NCI-H748 treated with DMSO at 0.1 percent for 48 hours (cell line): ENCODE results near the gene LRRC8C.

Source experiments
- DNase-seq: peaks from one replicate; lab custom pipeline; 2025; lab: John Stamatoyannopoulos, UW

The LRRC8C gene

DNA sequence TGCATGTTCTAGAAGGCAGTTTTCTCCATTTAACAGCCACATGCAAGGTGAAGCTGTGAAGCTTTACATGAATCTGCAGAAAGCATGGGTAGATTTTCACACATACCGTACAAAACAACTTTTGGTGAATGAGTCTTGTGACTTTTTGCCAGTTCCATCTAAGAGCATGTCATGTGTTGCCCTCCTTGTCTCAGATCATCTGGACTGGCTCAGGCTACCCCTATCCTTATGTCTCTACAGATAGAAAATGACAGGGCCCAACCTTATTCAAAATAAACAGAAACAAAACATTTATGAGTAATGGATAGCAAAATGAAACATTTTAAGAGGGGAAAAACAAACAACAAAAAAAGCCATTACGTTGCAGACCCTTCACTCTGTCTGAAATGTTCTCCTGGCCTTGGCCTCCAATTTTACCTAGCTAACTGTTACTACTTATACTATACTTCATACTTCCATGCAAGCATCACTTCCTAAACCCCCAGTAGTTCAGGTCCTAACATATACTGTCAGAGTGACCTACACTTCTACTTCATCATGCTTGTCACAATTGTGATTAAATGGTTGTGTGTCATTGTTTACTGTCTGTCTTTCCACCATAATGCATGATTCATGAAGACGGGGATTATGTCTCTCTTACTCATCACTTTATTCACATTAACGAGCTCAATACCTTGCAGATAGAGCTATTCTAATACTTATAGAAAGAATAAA is 39.0 kb downstream of the LRRC8C start:
- no peak for DNase-seq

GRCh38 chr1:89672489-89673183 is 39.7 kb downstream of the LRRC8C start:
- DNase-seq: no peak

DNA sequence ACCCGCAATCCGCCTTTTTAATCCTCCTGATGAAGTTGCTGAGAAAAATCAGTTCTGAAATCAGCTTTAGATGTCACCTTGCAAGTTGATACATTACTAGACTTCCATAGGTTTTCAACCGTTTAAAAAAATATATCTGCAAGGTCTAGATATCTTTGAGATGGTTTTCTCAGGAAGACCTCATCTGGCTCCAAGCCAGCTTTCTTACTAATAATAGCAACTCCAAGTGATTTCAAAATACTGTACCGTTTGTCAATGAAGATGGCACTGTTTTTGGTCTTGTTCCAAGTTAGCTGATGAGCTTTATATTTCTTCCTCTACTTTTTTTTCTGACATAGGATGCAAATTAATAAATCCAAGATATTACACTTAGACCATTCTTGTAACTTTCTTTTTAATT is 40.3 kb downstream of the LRRC8C start:
- DNase-seq: no peak

- DNase-seq: no peak
Measured at GRCh38 chr1:89675677-89676076, 42.8 kb downstream of the LRRC8C start.

DNA sequence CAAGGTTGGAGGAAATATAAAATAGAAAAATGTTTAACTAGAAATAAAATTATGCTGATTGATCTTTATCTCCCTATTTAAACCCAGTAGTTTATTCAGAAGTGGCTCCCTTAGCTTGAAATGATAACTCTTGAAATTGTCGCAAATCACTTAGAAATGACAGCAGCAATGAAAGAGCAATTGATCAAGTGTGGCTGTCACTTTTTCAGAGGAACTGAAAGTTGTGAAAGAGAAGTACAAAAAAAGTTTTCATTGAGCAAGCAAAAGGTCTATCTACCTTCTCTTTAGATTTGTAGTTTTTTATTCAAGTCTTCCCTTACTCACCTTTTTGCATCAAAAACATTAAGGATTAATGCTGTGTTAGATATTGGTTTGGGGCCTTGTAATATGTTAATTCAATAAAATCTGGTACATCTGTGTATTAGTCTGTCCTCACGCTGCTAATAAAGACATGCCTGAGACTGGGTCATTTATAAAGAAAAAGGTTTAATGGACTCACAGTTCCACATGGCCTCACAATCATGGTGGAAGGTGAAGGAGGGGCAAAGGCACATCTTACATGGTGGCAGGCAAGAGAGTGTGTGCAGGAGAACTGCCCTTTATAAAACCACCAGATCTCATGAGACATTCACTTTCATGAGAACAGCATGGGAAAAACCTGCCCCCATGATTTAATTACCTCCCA is 48.3 kb downstream of the LRRC8C start:
- DNase-seq: no peak

DNA sequence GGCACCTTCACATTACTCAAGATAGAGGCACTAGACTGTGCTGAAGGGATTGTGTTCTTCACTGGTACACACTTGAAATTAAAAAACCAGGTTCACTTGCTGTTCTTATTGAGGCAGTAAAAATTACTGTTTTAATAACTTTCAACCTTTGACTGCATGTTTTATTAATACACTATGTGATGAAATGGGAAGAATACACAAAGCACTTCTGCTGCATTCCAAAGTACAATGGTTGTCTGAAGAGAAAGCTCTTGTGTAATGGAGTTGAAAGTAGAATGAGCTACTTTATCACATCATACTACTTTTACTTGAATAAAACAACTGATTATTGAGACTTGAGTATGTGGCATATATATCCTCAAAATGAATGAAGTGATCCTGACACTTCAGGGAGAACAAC is 49.7 kb downstream of the LRRC8C start:
- DNase-seq: no peak

DNA sequence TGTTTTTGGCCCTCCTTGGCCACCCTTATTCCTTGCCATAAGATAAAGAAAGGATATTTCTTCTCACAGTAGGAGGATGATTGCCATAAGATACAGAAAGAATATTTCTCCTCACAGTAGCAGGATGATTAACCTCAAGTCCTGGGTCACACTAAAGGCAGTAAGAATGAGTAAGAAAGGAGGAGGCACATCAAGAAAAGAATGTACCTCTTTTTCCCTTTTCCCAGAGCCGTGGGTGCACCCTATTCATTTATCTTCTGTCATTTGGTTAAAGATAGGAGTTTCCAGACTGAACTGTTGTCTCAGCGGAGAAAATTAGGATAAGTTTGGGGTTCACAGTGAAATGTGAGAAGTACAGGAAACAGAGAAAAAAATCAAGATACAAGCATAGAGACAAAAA is 52.5 kb downstream of the LRRC8C start:
- DNase-seq: no peak

- DNase-seq: no peak
Measured at GRCh38 chr1:89686520-89686919, 53.6 kb downstream of the LRRC8C start.

DNA sequence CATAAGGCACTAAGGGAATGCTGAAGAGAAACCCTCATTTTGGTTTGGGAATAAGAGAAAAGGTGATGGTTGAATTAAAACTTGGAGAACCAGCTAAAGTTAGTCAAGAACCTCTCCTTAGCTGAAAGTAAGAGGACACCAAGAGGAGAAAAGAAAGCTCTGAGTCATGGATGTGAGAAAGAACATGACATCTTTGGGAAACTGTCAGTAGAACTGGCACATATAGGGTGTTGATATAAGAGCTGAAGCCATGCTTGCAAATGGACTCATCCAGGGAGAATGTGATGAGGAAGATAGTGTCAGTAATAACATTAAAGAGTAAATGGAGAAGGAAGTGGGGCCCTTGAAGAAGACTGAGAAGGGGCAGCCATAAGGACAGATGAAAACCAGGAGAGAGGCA is 54.3 kb downstream of the LRRC8C start:
- no peak for DNase-seq

DNA sequence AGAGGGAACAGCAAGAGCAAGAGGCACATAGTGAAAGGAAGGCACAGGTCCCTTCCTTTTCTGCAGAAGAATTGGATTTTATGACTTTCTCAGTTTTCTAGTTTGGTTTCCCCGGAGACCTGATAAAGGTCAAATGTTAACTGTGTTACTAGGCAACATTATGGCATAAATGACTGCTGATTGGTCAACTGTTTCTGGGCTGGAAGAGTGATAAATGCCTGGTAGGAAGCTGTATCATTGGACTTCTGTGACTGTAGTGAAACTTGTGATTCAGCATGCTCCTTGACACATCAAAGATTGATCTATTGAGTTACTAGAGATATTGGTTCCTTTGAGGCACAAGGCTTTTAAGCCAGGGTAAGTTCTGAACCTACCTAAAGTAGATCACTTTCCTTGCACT is 55.7 kb downstream of the LRRC8C start:
- DNase-seq: no peak

DNA sequence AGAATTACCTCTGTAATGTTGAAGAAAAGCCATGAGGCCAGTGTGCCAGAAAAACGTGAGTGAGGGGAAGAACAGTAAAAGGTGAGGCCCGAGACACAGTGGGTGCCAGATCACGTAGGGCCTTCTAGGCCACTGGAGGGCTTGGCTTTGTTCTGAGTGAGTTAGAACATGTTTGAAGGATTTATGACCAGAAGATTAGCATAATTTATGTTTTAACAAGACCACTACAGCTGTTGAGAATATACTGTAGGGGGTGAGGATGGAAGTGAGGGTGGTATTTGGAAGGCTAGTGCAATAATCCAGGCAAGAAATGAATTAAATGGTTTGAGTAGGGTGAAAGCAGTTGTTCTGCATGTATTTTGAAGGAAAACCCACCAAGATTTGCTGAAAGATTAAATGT is 56.3 kb downstream of the LRRC8C start:
- no peak for DNase-seq

DNA sequence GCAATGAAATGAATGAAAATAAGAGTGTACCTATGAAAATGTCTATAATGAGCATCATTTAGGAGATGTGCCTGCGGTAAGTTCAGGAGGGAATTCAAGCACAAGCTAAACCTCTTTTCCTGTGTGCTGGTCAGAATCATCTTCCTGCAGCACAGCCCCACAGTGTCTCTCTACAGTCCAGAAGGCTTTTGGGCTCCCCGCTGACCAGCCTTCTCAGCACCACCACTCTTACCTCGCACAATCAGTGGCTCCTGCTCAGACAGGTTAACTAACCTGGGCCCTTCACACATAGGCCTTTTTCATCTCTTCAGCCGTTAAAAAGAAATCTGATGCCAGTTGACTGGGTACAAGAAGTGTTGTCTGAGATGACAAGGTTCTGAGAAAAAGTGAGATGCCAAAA is 57.7 kb downstream of the LRRC8C start:
- DNase-seq: no peak

- no peak for DNase-seq
Measured at GRCh38 chr1:89692601-89693521, 59.9 kb downstream of the LRRC8C start.

DNA sequence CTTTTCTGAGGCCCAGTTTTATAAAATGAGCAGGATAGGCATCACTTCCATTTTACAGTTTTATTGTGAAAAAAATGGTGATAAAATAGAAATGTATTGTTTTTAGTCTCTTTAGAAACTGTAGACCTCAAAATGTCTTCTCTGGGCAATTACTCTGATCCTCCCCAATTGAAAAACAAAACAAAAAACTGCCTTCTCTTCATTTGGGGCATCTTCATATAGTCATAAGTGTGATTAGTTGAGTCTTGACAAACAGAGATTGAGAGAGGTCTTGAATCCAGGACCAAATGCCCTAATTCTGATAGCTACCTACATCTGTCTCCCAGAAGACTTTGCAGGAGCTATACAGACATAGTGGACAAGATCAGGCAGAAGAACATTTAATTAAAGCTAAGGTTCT is 62.9 kb downstream of the LRRC8C start:
- DNase-seq: no peak

GRCh38 chr1:89697383-89697782 is 64.5 kb downstream of the LRRC8C start:
- DNase-seq: no peak

GRCh38 chr1:89698020-89698560 is 65.2 kb downstream of the LRRC8C start:
- no peak for DNase-seq

GRCh38 chr1:89698624-89699023 is 65.7 kb downstream of the LRRC8C start:
- DNase-seq: no peak

DNA sequence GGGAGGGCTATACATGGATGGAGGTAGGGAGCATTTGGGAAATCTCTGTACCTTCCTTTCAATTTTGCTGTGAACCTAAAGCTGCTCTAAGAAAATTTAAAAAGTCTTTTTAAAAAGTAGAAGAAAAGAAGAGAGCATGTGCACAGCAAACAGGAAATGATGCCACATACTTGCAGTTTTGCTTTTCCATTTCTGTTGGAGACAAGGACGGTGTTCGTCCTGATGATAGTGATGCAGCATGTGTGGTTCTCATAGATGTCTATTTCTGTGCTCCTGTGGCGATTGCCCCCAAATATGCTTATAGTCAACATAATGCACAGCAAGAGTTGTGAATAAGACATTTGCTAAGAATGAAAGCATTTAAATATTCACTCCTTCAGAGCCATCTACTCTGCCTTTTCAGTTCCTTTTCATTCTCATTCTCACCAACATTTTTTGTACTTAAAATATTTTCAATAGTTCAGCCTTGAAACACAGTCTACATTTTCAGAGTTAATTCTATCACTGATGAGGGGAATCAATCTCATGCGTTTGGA is 66.6 kb downstream of the LRRC8C start:
- no peak for DNase-seq

DNA sequence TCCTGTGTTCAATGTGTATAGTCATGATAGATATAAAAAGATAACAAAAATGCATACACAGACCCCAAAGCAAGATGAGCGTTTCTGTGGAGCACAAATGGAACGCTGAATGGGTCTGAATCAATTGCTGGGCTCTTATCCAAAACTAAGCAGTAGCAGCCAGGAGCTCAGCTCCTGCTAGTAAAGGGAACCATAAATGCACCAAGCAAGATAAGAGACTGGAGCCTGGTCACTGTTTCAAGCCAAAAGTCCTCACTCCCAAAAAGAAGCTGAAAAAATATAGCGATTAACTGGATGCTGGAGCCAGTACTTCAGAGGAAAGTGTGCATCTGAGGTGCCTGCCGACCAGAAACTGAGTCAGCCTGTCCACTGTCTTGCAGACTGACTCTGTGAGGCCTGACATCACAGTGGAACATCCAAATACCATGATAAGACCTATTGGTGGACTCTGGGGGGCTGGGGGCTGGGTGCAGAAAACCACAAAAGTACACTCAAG is 68.9 kb downstream of the LRRC8C start:
- no peak for DNase-seq

DNA sequence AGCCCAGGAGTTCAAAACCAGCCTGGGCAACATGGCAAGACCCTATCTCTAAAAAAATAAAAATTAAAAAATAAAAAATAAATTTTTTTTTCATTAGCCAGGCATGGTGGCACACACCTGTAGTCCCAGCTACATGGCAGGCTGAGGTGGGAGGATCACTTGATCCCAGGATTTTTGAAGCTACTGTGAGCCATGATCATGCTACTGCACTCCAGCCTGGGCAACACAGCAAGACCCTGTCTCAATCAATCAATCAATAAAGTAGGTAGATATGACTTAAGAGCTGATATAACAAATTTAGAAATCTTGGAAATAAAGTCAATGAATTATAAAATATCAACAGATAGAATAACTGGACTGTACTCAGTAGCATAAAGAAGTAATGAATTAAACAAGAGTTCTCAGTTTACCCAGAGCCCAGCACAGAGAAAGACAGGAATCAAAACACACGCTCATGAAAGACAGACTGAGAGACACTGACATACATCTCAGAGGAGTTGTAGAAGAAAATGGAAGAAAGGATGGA is 69.7 kb downstream of the LRRC8C start:
- DNase-seq: no peak

DNA sequence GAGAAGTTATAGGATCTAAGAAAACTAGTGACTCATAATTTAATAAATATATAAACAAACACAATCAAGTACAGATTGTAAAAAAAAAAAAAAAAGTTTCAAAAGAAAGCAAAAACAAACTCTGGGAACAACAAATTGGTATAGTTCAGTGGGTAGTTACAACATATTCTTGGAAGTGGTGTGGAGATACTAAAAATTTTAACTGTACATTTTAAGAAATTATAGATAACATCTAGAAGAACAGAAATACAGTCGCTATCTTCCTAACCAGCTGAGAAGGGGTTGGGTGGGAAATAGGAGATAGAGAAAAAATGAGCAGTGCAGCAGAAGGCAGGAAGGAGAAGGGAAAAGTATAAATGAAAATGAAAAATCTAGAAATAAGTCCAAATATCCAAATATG is 70.5 kb downstream of the LRRC8C start:
- DNase-seq: no peak
